Measurements from ENCODE around the gene MELTF.
A peak's percentile ranks its signal among the peaks of the same experiment; 100 is the strongest.

MELTF gene

DNA sequence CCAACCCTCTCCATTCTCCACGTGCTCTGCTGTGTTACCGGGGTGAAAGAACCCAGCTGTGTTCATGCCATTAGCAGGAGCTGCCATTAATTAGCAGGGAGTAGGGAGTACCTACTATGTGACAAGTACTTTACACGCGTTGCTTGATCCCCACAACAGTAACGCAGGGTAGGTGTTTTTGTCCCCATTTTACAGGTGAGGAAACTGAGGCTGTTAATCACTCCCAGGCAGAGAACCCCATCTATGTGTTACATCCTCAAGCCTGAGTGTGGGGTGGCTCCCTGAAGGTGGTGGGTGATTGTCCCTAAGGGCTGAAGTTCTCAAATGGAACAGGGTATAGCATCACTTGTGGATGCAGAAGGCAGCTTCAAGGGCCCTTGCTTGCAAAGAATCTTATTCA is 22.8 kb downstream of the MELTF start:
- ATAC-seq (no peak), DNase-seq (ENCODE audit: low spot score in 2 of 2) (no peak)
- no peaks in the 10 kb centered on the region for H3K36me3 Mint-ChIP-seq
- H3K9me3 Mint-ChIP-seq: no peaks in the 10 kb centered on the region
- H3K4me3 Mint-ChIP-seq: no peak overlapping the region
- H3K4me1 Mint-ChIP-seq: peaks cover 17% of the 10 kb centered on the region
- H3K27ac Mint-ChIP-seq: no peak overlapping the region

GRCh38 chr3:197006446-197006845 is 23.2 kb downstream of the MELTF start:
- Mint-ChIP-seq H3K4me1 (peaks cover 17% of the 10 kb centered on the region), H3K9me3 (no peaks in the 10 kb centered on the region), H3K36me3 (no peaks in the 10 kb centered on the region), H3K4me3 (no peak overlapping the region), H3K27ac (peak overlapping the region; percentile 40)
- DNase-seq (ENCODE audit: low spot score in 2 of 2) (no peak), ATAC-seq (no peak)

- ATAC-seq (peak; percentile 17), DNase-seq (ENCODE audit: low spot score in 2 of 2) (peak in 1 of 2 donors; percentile 65)
- H3K27ac Mint-ChIP-seq: peak overlapping the region; percentile 85
- H3K4me1 Mint-ChIP-seq: peaks cover 17% of the 10 kb centered on the region
- H3K4me3 Mint-ChIP-seq: peak overlapping the region; percentile 73
- H3K9me3 Mint-ChIP-seq: no peaks in the 10 kb centered on the region
- H3K36me3 Mint-ChIP-seq: peaks cover 6% of the 10 kb centered on the region
These were observed 25.9 kb downstream of the MELTF start for GRCh38 chr3:197003461-197004385.

GRCh38 chr3:197002701-197003454 is 26.7 kb downstream of the MELTF start:
- Mint-ChIP-seq H3K4me1 (peaks cover 17% of the 10 kb centered on the region), H3K27ac (peak overlapping the region; percentile 85), H3K9me3 (no peaks in the 10 kb centered on the region), H3K36me3 (peaks cover 6% of the 10 kb centered on the region), H3K4me3 (peak overlapping the region; percentile 73)
- peak; percentile 86 for ATAC-seq
- DNase-seq (ENCODE audit: low spot score in 2 of 2): peak; percentile 87 to 90

- Mint-ChIP-seq H3K27ac (peak overlapping the region; percentile 85), H3K36me3 (peaks cover 6% of the 10 kb centered on the region), H3K4me1 (peaks cover 17% of the 10 kb centered on the region), H3K4me3 (peak overlapping the region; percentile 59), H3K9me3 (no peaks in the 10 kb centered on the region)
- DNase-seq (ENCODE audit: low spot score in 2 of 2) (no peak), ATAC-seq (no peak)
These were observed 27.5 kb downstream of the MELTF start for GRCh38 chr3:197001972-197002700.

GRCh38 chr3:197001106-197001971 is 28.3 kb downstream of the MELTF start:
- Mint-ChIP-seq H3K27ac (peak overlapping the region; percentile 85), H3K4me3 (peak overlapping the region; percentile 59), H3K4me1 (peaks cover 17% of the 10 kb centered on the region), H3K9me3 (no peaks in the 10 kb centered on the region), H3K36me3 (peaks cover 6% of the 10 kb centered on the region)
- no peak for DNase-seq (ENCODE audit: low spot score in 2 of 2)
- no peak for ATAC-seq

- Mint-ChIP-seq H3K4me1 (peaks cover 13% of the 10 kb centered on the region), H3K9me3 (no peaks in the 10 kb centered on the region), H3K36me3 (peaks cover 6% of the 10 kb centered on the region), H3K27ac (no peak overlapping the region), H3K4me3 (no peak overlapping the region)
- ATAC-seq: no peak
- no peak for DNase-seq (ENCODE audit: low spot score in 2 of 2)
These were observed 29.4 kb downstream of the MELTF start for GRCh38 chr3:197000211-197000610.

GRCh38 chr3:196998966-196999760 is 30.5 kb downstream of the MELTF start:
- no peaks in the 10 kb centered on the region for H3K9me3 Mint-ChIP-seq
- H3K36me3 Mint-ChIP-seq: peaks cover 6% of the 10 kb centered on the region
- H3K27ac Mint-ChIP-seq: no peak overlapping the region
- DNase-seq (ENCODE audit: low spot score in 2 of 2) (no peak), ATAC-seq (no peak)
- H3K4me3 Mint-ChIP-seq: no peak overlapping the region
- H3K4me1 Mint-ChIP-seq: peaks cover 4% of the 10 kb centered on the region

DNA sequence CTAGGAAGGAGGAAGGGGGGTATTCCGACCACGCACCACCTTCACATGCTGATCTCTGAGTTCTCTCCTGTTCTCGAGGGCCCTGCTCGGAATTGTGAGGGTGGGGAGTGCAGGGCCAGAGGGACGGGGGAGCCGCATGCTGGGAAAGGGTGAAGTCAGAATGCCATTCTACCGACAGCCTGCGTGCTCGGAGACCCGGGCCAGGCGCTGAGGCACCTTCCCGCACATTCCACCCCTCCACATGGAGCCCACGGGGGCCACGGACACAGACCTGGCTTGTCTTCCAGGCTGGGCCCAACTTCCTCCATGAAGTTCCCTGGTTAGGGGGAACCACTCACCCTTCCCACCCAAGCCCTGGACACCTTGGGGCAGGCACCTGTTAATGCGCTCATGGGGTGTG is 32.3 kb downstream of the MELTF start:
- Mint-ChIP-seq H3K4me1 (no peaks in the 10 kb centered on the region), H3K36me3 (peaks cover 6% of the 10 kb centered on the region), H3K4me3 (no peak overlapping the region), H3K9me3 (no peaks in the 10 kb centered on the region), H3K27ac (no peak overlapping the region)
- DNase-seq (ENCODE audit: low spot score in 2 of 2): no peak
- no peak for ATAC-seq

DNA sequence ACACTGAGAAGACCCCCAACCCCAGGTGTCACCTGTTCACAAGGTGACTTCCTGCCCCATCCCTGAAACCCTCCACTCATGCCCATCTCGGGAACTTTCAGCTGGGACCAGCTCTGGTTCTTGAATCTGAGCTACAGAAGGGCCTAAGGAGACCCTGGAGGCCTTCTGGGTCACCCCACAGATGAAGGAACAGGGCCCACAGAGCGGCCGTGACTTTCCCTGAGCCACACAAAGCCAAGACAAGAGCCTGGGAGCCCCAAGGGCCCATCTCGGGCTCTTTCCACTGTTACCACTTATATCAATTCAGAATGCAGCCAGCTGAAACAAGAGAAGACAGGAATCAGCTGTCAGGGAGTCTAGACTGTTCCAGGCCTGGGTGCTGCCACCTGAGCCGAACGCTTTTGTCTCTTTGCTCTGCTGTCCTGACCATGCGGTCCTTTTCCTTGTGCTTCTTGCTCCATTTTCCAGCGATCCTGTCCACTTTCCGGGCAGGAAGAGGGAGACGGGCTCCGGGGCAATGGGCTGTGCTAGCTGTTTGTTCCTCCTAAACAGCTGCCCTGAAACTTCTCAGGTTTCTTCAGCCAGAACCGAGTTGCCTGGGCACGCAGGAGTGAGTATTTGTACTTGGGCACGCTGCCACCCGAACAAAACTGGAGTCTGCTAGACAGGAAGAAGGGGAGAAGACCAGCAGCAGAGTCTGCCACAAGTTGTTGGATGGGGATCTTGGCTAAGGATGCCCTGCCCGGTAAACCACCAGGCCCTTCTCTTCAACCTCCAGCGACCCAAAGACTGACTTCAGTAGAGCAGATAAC is 33.0 kb downstream of the MELTF start:
- no peaks in the 10 kb centered on the region for H3K9me3 Mint-ChIP-seq
- no peak overlapping the region for H3K4me3 Mint-ChIP-seq
- no peak for ATAC-seq
- DNase-seq (ENCODE audit: low spot score in 2 of 2): no peak
- H3K4me1 Mint-ChIP-seq: no peaks in the 10 kb centered on the region
- H3K27ac Mint-ChIP-seq: no peak overlapping the region
- H3K36me3 Mint-ChIP-seq: peaks cover 6% of the 10 kb centered on the region

DNA sequence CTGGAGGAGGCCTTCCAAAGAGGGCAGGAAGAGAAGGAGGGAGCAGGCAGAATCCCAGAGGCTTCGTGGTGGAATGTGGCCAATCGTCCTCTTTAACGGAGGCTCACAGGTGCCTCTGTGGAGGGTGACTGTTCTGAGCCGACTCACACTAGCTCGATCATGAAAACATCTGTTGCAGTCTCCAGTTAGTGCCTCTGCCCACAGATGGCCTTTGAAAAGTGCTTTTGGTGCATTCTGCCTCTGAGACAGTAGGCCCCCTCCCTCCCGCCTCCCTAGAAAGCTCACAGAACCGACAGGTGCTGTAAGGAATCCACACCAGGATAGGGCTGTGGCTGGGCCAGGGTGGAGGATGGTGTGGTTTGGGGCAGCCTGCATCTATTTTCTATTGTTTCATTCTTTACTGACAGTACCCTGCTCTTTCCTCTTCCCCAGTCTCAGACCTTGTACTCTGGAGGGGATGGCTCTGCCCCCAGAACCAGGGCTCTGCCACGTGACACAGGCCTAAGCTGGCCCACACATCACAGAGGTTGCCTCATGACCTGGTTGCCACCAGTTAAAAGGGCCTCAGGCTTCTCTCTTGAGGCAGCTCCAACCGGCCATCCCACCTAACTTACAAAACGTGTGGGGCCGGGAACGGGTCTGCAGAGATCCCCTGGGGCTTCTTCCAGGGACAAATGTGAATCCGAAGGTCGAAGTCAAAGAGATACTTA is 33.8 kb downstream of the MELTF start:
- Mint-ChIP-seq H3K36me3 (peaks cover 1% of the 10 kb centered on the region), H3K4me3 (no peak overlapping the region), H3K9me3 (no peaks in the 10 kb centered on the region), H3K4me1 (no peaks in the 10 kb centered on the region), H3K27ac (no peak overlapping the region)
- ATAC-seq (no peak), DNase-seq (ENCODE audit: low spot score in 2 of 2) (no peak)

GRCh38 chr3:196995027-196995426 is 34.6 kb downstream of the MELTF start:
- H3K4me1 Mint-ChIP-seq: no peaks in the 10 kb centered on the region
- ATAC-seq (no peak), DNase-seq (ENCODE audit: low spot score in 2 of 2) (no peak)
- no peaks in the 10 kb centered on the region for H3K9me3 Mint-ChIP-seq
- H3K36me3 Mint-ChIP-seq: no peaks in the 10 kb centered on the region
- no peak overlapping the region for H3K4me3 Mint-ChIP-seq
- no peak overlapping the region for H3K27ac Mint-ChIP-seq

- H3K4me3 Mint-ChIP-seq: no peak overlapping the region
- DNase-seq (ENCODE audit: low spot score in 2 of 2) (no peak), ATAC-seq (no peak)
- H3K4me1 Mint-ChIP-seq: no peaks in the 10 kb centered on the region
- no peaks in the 10 kb centered on the region for H3K9me3 Mint-ChIP-seq
- H3K27ac Mint-ChIP-seq: no peak overlapping the region
- H3K36me3 Mint-ChIP-seq: no peaks in the 10 kb centered on the region
These were observed 35.6 kb downstream of the MELTF start for GRCh38 chr3:196994056-196994455.

Data from stimulated activated effector memory CD8-positive, alpha-beta T cell treated with anti-CD3 and anti-CD28 coated beads, Interleukin-12 subunit alpha, Interleukin-12 subunit beta, amount 100 ng/mL, for 72 hours (primary cell).